Measurements from ENCODE around the gene METAP1.
A peak's percentile ranks its signal among the peaks of the same experiment; 100 is the strongest.
"Not testable (repeated sequence)": the region's sequence is repeated elsewhere in the genome, so short reads cannot be mapped to it uniquely, and the experiment has no call there.

Gene METAP1

GRCh38 chr4:98995183-98996055, at the start of gene METAP1:
Gene METAP1, plus strand, starts transcription at chr4:98995721. Its CDS starts 33 bp downstream, at chr4:98995754.
- peak; percentile 92 for DNase-seq (ENCODE audit: low spot score)

- no peak for DNase-seq (ENCODE audit: low spot score)
Observed at GRCh38 chr4:98946359-98946758, 49.2 kb upstream of the METAP1 start.

- DNase-seq (ENCODE audit: low spot score), result no peak
Observed at GRCh38 chr4:98950925-98951324, 44.6 kb upstream of the METAP1 start.

DNA sequence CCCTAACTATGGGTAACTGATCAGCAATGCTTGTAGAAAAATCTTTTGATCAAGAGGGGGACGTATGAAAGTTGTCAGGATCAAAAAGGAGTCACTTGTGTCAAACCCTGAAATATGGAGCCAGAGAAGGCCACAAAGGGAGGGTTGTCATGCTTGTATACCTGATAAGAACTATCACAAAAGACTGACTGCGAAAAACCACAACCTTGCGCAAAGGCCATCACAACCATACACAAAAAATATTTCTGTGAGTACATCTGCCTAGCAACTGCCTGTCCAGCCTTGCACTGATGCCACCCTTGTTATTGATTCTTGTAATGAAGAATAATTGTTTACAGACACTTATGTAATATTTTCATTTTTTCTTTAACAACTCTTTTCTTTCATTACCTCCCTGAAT, 43.8 kb upstream of the METAP1 start:
- DNase-seq (ENCODE audit: low spot score), result no peak

DNA sequence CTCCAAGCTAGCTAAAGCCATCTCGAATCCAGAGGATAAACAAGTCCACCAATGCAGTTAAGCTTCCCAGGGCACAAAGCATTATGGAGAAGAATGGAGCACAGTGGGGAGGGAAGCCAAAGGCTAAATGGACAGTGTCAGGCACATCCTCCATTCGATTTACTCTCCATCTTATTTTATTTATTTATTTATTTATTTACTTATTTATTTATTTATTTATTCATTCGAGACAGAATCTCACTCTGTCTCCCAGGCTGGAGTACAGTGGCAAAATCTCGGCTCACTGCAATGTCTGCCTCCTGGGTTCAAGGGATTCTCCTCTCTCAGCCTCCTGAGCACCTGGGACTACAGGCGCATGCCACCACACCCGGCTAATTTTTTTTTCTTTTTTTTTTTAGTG, 40.3 kb upstream of the METAP1 start:
- DNase-seq (ENCODE audit: low spot score), result no peak

- DNase-seq (ENCODE audit: low spot score), result no peak
Observed at GRCh38 chr4:98958065-98958464, 37.5 kb upstream of the METAP1 start.

DNA sequence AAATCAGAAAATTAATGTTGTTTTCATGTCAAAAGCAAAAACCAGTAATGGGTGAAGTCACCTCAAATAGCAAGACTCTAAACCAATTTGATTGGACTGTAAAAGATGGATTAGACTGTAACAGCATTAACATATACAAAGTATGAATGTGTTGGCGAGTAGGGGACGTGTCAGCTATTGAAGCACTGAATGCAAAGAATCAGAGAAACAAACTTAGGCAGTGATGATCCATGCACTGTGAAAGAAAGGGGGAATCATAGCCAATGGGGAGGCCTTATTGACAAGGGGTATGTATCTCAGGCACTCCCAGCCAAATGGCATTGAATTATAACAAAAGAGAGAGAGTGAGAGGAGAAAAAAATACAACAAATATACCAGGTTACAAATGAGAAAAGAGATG, 36.1 kb upstream of the METAP1 start:
- DNase-seq (ENCODE audit: low spot score), result no peak

DNA sequence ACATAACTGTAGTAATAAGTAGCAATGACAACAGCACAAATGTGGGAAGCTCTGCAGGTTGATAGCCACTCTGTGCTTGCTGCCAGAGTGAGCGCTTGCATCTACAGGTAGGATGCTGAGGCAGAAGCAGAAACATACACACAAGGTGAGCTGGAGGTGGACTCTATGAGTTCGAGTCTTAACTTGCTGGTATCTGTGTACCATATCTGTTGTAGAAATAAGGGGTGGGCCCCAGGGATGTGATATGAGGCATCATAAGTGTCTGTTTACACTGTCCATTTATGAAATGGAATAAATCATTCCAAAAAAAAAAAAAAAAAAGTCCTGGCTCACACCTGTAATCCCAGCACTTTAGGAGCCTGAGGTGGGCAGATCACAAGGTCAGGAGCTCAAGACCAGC, 33.8 kb upstream of the METAP1 start:
- no peak for DNase-seq (ENCODE audit: low spot score)

GRCh38 chr4:98963538-98964433, 31.7 kb upstream of the METAP1 start:
- DNase-seq (ENCODE audit: low spot score), result no peak

DNA sequence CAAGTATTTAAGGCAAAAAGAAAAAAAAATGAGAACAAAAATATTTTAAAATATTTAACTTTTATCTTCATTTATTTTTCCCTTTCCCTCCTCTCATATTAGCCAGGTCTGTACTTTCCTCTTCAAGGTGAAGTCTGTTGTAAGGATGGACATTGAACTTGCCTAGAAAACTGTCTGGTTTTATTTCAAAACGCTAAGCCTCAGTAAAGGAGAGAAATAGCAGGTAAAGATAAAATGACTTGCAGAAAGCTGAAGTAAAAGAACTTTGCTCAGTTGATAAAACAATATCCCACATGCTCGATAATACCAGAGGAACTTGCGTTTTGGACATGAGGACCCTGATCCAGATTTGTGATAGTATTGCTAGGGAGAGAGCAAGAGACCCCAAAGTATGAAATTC, 28.6 kb upstream of the METAP1 start:
- DNase-seq (ENCODE audit: low spot score), result no peak

DNA sequence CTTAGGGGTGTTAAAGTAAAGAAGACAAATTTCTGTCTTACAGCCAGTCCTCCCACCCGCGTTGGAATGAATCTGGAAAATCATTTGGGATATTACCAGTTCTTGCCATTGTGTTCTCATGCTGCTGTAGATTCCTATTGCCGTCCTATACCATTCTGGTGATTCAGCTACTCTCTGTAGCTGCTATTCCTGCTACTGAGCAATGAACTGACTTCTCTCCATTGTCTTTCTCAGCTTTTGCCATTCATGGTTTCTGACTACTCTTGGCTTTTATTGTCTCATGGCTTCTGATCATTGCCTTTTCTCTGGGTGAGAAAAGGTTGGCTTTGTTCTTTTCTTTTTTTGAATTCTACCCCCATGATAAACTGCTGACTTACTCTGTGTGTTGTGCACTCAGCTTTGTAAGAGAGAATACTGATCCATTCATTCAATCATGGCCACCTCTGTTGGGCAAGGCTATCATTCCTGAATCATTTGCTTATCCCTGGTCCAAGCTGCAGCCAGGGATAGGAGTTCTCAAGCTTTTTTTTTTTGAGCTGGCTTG, 27.7 kb upstream of the METAP1 start:
- peak; percentile 45 for DNase-seq (ENCODE audit: low spot score)

DNA sequence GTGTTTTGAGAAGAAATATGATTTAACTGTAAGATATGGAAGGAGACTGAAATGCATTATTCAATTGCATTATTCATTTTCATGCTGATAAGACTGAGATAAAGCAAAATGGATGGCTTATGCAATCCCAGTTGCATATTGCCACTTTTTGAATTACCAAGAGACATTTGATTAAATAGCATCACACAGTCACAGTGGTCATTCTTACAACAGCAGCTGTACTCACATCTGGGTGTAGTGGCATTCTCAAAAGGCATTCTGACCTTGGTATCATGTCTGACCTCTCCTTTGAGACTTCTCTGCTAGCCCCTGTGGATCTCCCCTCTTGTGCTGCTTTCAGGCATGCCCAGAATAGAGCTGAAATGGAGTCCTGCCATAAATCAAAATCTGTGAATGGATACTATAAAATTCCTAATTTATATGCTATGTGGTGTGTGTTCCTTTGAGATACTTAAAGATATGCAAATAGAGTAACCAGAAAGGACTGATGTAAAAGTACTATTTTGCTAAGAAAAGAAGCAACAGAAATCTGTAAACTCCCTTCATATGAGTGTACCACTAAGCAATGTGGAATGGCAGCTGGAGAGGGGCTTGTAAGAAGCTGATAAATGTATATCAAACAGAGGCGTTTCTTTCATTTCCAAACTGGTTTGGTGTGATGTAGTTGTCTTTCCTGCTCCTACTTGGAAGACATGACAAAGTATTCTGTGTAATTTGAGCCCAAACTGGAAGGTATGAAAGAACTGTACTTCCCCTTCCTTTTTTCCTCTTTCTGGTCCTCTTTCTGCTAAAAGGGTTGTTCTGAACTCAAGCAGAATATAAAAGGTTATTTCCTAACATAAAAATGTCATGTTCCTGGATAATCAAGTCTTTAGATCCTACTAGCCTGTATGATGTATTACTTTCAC, 25.4 kb upstream of the METAP1 start:
- DNase-seq (ENCODE audit: low spot score), result no peak

DNA sequence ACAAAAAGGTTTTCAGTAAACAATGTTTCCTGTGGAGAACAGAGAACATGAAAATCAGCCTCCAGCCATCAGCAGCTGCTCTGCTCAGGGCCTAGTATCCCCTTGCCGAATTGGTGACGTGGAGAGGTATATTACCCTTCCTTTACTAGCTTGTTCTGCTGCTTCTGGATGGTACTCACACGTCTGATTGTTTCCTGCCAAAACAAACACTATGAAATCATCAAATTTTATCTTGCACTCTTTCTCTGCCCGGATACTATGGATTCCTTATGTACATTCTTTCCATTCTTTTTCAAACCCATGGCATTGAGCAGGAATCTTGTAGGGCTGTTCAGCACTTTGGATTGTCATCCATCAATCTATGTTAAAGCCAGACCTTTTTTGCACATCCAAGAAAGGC, 18.8 kb upstream of the METAP1 start:
- no peak for DNase-seq (ENCODE audit: low spot score)

- no peak for DNase-seq (ENCODE audit: low spot score)
Observed at GRCh38 chr4:98977557-98977956, 18.0 kb upstream of the METAP1 start.

GRCh38 chr4:98987720-98988119, 7.8 kb upstream of the METAP1 start:
- no peak for DNase-seq (ENCODE audit: low spot score)

GRCh38 chr4:98992835-98993234, 2.7 kb upstream of the METAP1 start:
- DNase-seq (ENCODE audit: low spot score), result not testable (repeated sequence)

DNA sequence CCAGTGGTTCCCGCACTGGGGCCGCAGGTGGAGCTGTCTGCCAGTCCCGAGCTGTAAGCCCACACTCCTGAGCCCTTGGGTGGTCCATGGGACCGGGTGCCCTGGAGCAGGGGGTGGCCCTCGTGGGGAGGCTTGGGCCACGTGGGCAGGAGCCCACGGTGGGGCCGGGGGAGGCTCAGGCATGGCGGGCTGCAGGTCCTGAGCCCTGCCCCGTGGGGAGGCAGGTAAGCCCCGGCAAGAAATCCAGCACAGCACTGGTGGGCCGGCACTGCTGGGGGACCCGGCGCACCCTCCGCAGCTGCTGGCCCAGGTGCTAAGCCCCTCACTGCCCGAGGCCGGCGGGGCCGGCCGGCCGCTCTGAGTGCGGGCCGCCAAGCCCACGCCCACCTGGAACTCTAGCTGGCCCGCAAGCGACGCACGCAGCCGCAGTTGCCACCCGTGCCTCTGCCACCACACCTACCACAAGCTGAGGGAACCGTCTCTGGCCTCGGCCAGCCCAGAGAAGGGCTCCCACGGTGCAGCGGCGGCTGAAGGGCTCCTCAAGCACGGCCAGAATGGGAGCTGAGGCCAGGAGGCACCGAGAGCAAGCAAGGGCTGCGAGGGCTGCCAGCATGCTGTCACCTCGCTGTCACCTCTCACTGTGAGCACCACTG, 2.0 kb upstream of the METAP1 start:
- DNase-seq (ENCODE audit: low spot score), result no peak

GRCh38 chr4:98994474-98995182, 893 bp upstream of the METAP1 start:
- DNase-seq (ENCODE audit: low spot score), result no peak

DNA sequence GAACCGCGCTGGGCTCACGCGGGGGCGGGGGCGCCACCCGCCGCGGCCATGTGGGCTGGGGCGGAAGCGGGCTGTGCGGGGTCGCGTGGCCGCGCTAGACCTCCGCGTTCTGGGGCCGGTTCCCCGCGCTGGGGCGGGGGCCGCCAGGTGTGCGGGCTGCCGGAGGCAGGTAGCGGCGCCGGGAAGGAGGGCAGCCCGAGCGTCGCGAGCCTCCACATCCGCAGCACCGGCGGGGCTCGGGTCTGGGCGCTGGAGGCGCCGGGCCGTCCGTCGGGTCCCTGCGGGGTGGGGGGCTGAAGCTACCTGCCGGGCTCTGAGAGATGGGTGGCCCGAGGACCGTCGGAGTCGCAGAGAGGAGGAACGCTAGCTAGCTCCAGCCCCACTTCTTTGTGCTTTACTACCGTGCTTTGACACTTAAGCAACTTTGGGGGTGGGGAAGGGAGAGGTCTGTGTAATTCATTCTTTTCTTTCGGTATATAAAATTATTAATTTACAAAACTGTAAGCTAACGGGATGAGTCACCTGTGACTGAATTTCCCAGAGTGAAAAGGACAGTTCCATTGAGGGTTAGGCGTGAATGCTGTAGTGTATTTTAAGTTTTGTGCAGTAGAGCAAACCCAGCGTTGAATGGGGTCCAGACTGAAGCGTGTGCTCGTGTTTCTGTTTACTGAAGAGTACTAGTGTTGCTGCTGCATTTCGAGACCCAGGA, 689 bp downstream of the METAP1 start:
- DNase-seq (ENCODE audit: low spot score), result peak; percentile 20

DNA sequence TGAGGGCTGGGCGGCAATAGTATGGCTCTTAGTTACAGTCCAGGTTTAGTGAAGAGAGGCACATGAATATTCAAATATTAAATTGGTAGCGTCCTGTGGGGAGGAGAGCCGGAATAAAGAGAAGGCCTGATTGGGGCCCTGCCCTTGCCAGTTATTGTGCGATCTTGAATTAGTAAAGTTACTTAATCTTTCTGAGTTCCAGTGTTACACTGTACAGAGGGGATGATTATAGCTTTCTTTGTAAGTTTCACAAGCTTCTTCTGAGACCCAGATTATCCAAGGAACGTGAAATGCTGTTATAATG, 1.2 kb downstream of the METAP1 start:
- no peak for DNase-seq (ENCODE audit: low spot score)

All from pons (tissue), 1 donor.